Effector memory CD4-positive, alpha-beta T cell (primary cell): ENCODE measurements around the gene GNAO1.

Experiments
- DNase-seq, 3 donors: peaks; one replicate each; pipeline ENCODE4 v3.0.0-alpha.2; 2020
- H3K27ac ChIP-seq: 2 replicates; pipeline ENCODE4 v1.7.0; 2013; ENCODE audit warnings: mild to moderate bottlenecking, low read length, moderate library complexity; ENCODE audit not compliant: insufficient read depth, poor library complexity, severe bottlenecking
- H3K27me3 ChIP-seq: replicated peaks from 2 replicates; pipeline ENCODE4 v1.7.0; 2013; ENCODE audit warnings: mild to moderate bottlenecking, low read length; ENCODE audit not compliant: insufficient read depth, control insufficient read depth, poor library complexity, severe bottlenecking
- H3K36me3 ChIP-seq: 2 replicates; pipeline ENCODE4 v1.7.0; 2013; ENCODE audit warnings: mild to moderate bottlenecking, low read length, moderate library complexity; ENCODE audit not compliant: control insufficient read depth, insufficient read depth
- H3K4me1 ChIP-seq: 2 replicates; pipeline ENCODE4 v1.7.0; 2013; ENCODE audit warnings: low read length, mild to moderate bottlenecking; ENCODE audit not compliant: control insufficient read depth, insufficient read depth, poor library complexity, severe bottlenecking
- H3K4me3 ChIP-seq: 2 replicates; pipeline ENCODE4 v1.7.0; 2013; ENCODE audit warnings: low read length, low read depth, mild to moderate bottlenecking; ENCODE audit not compliant: insufficient read depth, poor library complexity, severe bottlenecking
- H3K9me3 ChIP-seq: 2 replicates; pipeline ENCODE4 v1.7.0; 2013; ENCODE audit warnings: mild to moderate bottlenecking, low read length, moderate library complexity; ENCODE audit not compliant: control insufficient read depth

GNAO1 gene

GRCh38 chr16:56294579-56294978, 103.3 kb downstream of the GNAO1 start:
- no peaks in the 10 kb centered on the region for H3K4me1 ChIP-seq
- H3K9me3 ChIP-seq, result no peaks in the 10 kb centered on the region
- H3K36me3 ChIP-seq, result no peaks in the 10 kb centered on the region
- H3K27ac ChIP-seq, result no peak overlapping the region
- H3K27me3 ChIP-seq, result no peaks in the 10 kb centered on the region
- H3K4me3 ChIP-seq, result no peak overlapping the region
- no peak for DNase-seq

- no peaks in the 10 kb centered on the region for H3K36me3 ChIP-seq
- H3K27ac ChIP-seq, result no peak overlapping the region
- no peak overlapping the region for H3K4me3 ChIP-seq
- H3K4me1 ChIP-seq, result no peaks in the 10 kb centered on the region
- no peaks in the 10 kb centered on the region for H3K27me3 ChIP-seq
- DNase-seq, result no peak
- no peaks in the 10 kb centered on the region for H3K9me3 ChIP-seq
Measured at GRCh38 chr16:56295059-56295665, 103.9 kb downstream of the GNAO1 start.

GRCh38 chr16:56295739-56296527, 104.6 kb downstream of the GNAO1 start:
- no peaks in the 10 kb centered on the region for H3K27me3 ChIP-seq
- H3K4me3 ChIP-seq, result no peak overlapping the region
- no peaks in the 10 kb centered on the region for H3K36me3 ChIP-seq
- no peak overlapping the region for H3K27ac ChIP-seq
- H3K9me3 ChIP-seq, result no peaks in the 10 kb centered on the region
- H3K4me1 ChIP-seq, result no peaks in the 10 kb centered on the region
- no peak for DNase-seq

GRCh38 chr16:56297684-56298083, 106.4 kb downstream of the GNAO1 start:
- H3K27ac ChIP-seq, result no peak overlapping the region

GRCh38 chr16:56298116-56298515, 106.8 kb downstream of the GNAO1 start:
- no peaks in the 10 kb centered on the region for H3K9me3 ChIP-seq
- no peak overlapping the region for H3K4me3 ChIP-seq
- DNase-seq, result no peak
- no peaks in the 10 kb centered on the region for H3K4me1 ChIP-seq
- H3K36me3 ChIP-seq, result no peaks in the 10 kb centered on the region
- no peak overlapping the region for H3K27ac ChIP-seq
- no peaks in the 10 kb centered on the region for H3K27me3 ChIP-seq

More at GRCh38 chr16:56297684-56298083, 106.4 kb downstream of the GNAO1 start:
- Histone ChIP-seq H3K27me3 (no peaks in the 10 kb centered on the region), H3K9me3 (no peaks in the 10 kb centered on the region), H3K36me3 (no peaks in the 10 kb centered on the region), H3K4me3 (no peak overlapping the region), H3K4me1 (no peaks in the 10 kb centered on the region)
- DNase-seq, result no peak

- Histone ChIP-seq H3K27ac (no peak overlapping the region), H3K27me3 (no peaks in the 10 kb centered on the region), H3K9me3 (no peaks in the 10 kb centered on the region), H3K4me3 (no peak overlapping the region), H3K4me1 (no peaks in the 10 kb centered on the region), H3K36me3 (no peaks in the 10 kb centered on the region)
- no peak for DNase-seq
Measured at GRCh38 chr16:56298948-56299596, 107.8 kb downstream of the GNAO1 start.

GRCh38 chr16:56300242-56300623, 108.9 kb downstream of the GNAO1 start:
- H3K4me1 ChIP-seq, result no peaks in the 10 kb centered on the region
- no peaks in the 10 kb centered on the region for H3K36me3 ChIP-seq
- H3K27me3 ChIP-seq, result no peaks in the 10 kb centered on the region
- no peak overlapping the region for H3K4me3 ChIP-seq
- no peaks in the 10 kb centered on the region for H3K9me3 ChIP-seq
- DNase-seq, result no peak
- H3K27ac ChIP-seq, result no peak overlapping the region

GRCh38 chr16:56300891-56301850, 109.9 kb downstream of the GNAO1 start:
- H3K36me3 ChIP-seq, result no peaks in the 10 kb centered on the region
- no peaks in the 10 kb centered on the region for H3K9me3 ChIP-seq
- H3K27me3 ChIP-seq, result no peaks in the 10 kb centered on the region
- DNase-seq, result no peak
- H3K27ac ChIP-seq, result no peak overlapping the region
- no peaks in the 10 kb centered on the region for H3K4me1 ChIP-seq
- H3K4me3 ChIP-seq, result no peak overlapping the region

- no peaks in the 10 kb centered on the region for H3K9me3 ChIP-seq
- no peaks in the 10 kb centered on the region for H3K36me3 ChIP-seq
- H3K27ac ChIP-seq, result no peak overlapping the region
- no peak overlapping the region for H3K4me3 ChIP-seq
- H3K27me3 ChIP-seq, result no peaks in the 10 kb centered on the region
- DNase-seq, result no peak
- no peaks in the 10 kb centered on the region for H3K4me1 ChIP-seq
Measured at GRCh38 chr16:56302506-56302905, 111.2 kb downstream of the GNAO1 start.
